ENCODE data around the gene HOXB7.

DNA sequence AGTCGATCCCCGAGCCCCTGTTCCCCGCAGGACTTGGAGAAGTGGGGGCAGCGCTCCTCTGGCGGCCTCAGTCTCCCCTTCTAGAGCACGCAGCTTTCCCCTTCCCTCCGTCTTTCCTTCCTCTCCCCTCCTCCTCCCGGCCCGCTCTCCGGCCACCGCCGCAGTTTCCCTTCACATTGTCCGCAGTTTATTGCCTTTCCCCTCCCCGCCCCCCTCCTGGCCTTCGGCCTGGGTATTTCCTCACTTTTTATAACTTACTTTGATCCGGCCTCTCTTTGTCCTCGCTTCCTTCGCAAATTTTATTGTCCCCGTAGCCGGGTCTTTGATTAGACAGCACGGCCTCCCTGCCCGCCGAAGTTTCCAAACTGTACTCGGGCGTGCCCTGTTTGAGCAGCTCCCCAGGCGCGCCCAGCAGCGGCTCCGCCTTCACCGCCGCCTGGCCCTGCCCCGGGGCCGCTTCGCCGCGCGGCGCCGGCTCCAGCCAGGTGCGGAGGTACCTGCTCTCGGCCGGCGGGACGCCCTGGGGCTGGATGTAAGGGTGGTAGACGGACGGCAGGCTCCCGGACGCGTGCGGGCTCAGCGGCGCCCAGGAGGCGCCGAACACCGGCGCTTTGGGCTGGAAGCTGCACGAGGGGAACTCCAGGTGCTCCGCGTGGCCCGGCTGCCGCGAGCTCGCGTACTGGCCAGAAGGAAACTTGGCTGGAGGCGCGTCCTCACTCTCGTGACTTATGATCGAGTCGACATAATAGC is 14.9 kb upstream of the HOXB7 start:
- TF ChIP-seq EZH2 (IDR thresholded peaks at IDR 0.05; ENCODE audit: low read depth): no peak
- TF ChIP-seq, protein P1, sequence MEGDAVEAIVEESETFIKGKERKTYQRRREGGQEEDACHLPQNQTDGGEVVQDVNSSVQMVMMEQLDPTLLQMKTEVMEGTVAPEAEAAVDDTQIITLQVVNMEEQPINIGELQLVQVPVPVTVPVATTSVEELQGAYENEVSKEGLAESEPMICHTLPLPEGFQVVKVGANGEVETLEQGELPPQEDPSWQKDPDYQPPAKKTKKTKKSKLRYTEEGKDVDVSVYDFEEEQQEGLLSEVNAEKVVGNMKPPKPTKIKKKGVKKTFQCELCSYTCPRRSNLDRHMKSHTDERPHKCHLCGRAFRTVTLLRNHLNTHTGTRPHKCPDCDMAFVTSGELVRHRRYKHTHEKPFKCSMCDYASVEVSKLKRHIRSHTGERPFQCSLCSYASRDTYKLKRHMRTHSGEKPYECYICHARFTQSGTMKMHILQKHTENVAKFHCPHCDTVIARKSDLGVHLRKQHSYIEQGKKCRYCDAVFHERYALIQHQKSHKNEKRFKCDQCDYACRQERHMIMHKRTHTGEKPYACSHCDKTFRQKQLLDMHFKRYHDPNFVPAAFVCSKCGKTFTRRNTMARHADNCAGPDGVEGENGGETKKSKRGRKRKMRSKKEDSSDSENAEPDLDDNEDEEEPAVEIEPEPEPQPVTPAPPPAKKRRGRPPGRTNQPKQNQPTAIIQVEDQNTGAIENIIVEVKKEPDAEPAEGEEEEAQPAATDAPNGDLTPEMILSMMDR (conservative IDR thresholded peaks at IDR 0.05): no peak; the same call in 1 of the 2 replicates
